Measurements from ENCODE around the gene RFLNA.

GRCh38 chr12:124296916-124297351, 2.0 kb downstream of the RFLNA start:
- no peak for TF ChIP-seq POLR2A (IDR thresholded peaks at IDR 0.05)
- no peak for TF ChIP-seq CTCF (IDR thresholded peaks at IDR 0.05)

Data from tibial nerve (tissue), 3 donors.